MCF 10A (cell line): ENCODE results near the gene TTC27. TPM values are rescaled to one million over a fixed set of nuclear protein-coding genes. Genes with fewer than 3 reads are reported as not detected.
"Not testable (repeated sequence)": the region's sequence is repeated elsewhere in the genome, so short reads cannot be mapped to it uniquely, and the experiment has no call there.

Source experiments
- BruUV-seq: library from RNA; stranded (reverse); fragments of 400-500 nt; replicated peaks from 2 replicates; lab custom pipeline; 2021; lab: Mats Ljungman, UMichigan
- CTCF ChIA-PET: fragments of 300-600 bp; sonication (Branson Sonifier 250); formaldehyde crosslinking; extraction: SDS; loops from one replicate; lab custom pipeline; 2021; ENCODE audit warnings: antibody characterized with exemption, inconsistent platforms; lab: Yijun Ruan, JAX
- POLR2A ChIA-PET: fragments of 300-600, 350-650 bp; sonication (Branson Sonifier 250); formaldehyde crosslinking; extraction: SDS; loops from one replicate; lab custom pipeline; 2020; ENCODE audit warnings: antibody characterized with exemption, inconsistent platforms; lab: Yijun Ruan, JAX
- DNase-seq: peaks from one replicate; pipeline ENCODE4 v3.0.0-alpha.2; 2018; ENCODE audit not compliant: unreplicated experiment
- H3K27ac Mint-ChIP-seq: one replicate; pipeline ENCODE4 v1.8.0; 2022; ENCODE audit warnings: mild to moderate bottlenecking, low read depth, mixed read lengths; ENCODE audit not compliant: unreplicated experiment
- H3K27me3 Mint-ChIP-seq: one replicate; pipeline ENCODE4 v1.8.0; 2022; ENCODE audit warnings: mixed read lengths; ENCODE audit not compliant: insufficient read depth, unreplicated experiment
- H3K36me3 Mint-ChIP-seq: one replicate; pipeline ENCODE4 v1.8.0; 2022; ENCODE audit warnings: mild to moderate bottlenecking, moderate library complexity, mixed read lengths; ENCODE audit not compliant: insufficient read depth, unreplicated experiment
- H3K4me1 Mint-ChIP-seq: one replicate; pipeline ENCODE4 v1.8.0; 2022; ENCODE audit warnings: mixed read lengths; ENCODE audit not compliant: insufficient read depth, unreplicated experiment
- H3K4me3 Mint-ChIP-seq: one replicate; pipeline ENCODE4 v1.8.0; 2022; ENCODE audit warnings: mild to moderate bottlenecking, moderate library complexity, mixed read lengths; ENCODE audit not compliant: unreplicated experiment
- H3K9me3 Mint-ChIP-seq: one replicate; pipeline ENCODE4 v1.8.0; 2022; ENCODE audit warnings: mixed read lengths; ENCODE audit not compliant: unreplicated experiment
- CTCF ChIP-seq: fragments of 200-600 bp; IDR thresholded peaks from one replicate; pipeline ENCODE4 v1.8.0; 2022; ENCODE audit warnings: antibody characterized with exemption, mild to moderate bottlenecking; ENCODE audit not compliant: unreplicated experiment
- intact Hi-C: fragments of 100-400 bp; cut with micrococcal nuclease; formaldehyde crosslinking; loops from 2 replicates; pipeline ENCODE4 v1.14.1; 2022
- total RNA-seq: library from RNA; stranded (reverse); gene quantifications from 2 replicates; pipeline ENCODE4 v1.2.3, GENCODE V29; 2022

Gene TTC27
- total RNA-seq, 1 experiment from 2014 or later: 29.1 TPM

- Mint-ChIP-seq H3K27ac (no peak overlapping the region), H3K36me3 (peaks cover 8% of the 10 kb centered on the region), H3K4me3 (no peak overlapping the region), H3K27me3 (no peaks in the 10 kb centered on the region), H3K9me3 (no peaks in the 10 kb centered on the region), H3K4me1 (no peaks in the 10 kb centered on the region)
- no peak for DNase-seq
- ChIA-PET CTCF (no interaction called here), POLR2A (no interaction called here)
- BruUV-seq: no TSS peak
- intact Hi-C loops: no loop called here
- TF ChIP-seq CTCF: no peak
Observed at GRCh38 chr2:32727157-32727556, 99.3 kb downstream of the TTC27 start.

- H3K27ac Mint-ChIP-seq: not testable (repeated sequence)
- CTCF ChIA-PET: interaction anchor here (0.7 kb wide), 1 partner anchor 359 kb away, joined by 3 read pairs; no protein-coding TSS in a partner anchor
Observed at GRCh38 chr2:32730958-32731357, 103.1 kb downstream of the TTC27 start.

GRCh38 chr2:32732120-32732519 is 104.3 kb downstream of the TTC27 start:
- POLR2A ChIA-PET: no interaction called here
- no peaks in the 10 kb centered on the region for H3K27me3 Mint-ChIP-seq
- H3K9me3 Mint-ChIP-seq: no peaks in the 10 kb centered on the region
- no TSS peak for BruUV-seq
- H3K4me1 Mint-ChIP-seq: no peaks in the 10 kb centered on the region
- H3K4me3 Mint-ChIP-seq: no peak overlapping the region
- CTCF ChIA-PET: interaction anchor here (0.6 kb wide), 1 partner anchor 9 kb away, joined by 4 read pairs; no protein-coding TSS in a partner anchor
- no peak for TF ChIP-seq CTCF
- intact Hi-C loops: no loop called here
- DNase-seq: no peak
- H3K36me3 Mint-ChIP-seq: peaks cover 7% of the 10 kb centered on the region
- H3K27ac Mint-ChIP-seq: no peak overlapping the region

More at GRCh38 chr2:32730958-32731357, 103.1 kb downstream of the TTC27 start:
- intact Hi-C loops, POLR2A ChIA-PET, H3K4me3 Mint-ChIP-seq, BruUV-seq, H3K9me3 Mint-ChIP-seq, H3K4me1 Mint-ChIP-seq, H3K36me3 Mint-ChIP-seq, H3K27me3 Mint-ChIP-seq, DNase-seq: not testable (repeated sequence)

- Mint-ChIP-seq H3K4me3 (no peak overlapping the region), H3K27me3 (no peaks in the 10 kb centered on the region), H3K4me1 (no peaks in the 10 kb centered on the region), H3K27ac (no peak overlapping the region), H3K9me3 (no peaks in the 10 kb centered on the region), H3K36me3 (peaks cover 12% of the 10 kb centered on the region)
- no TSS peak for BruUV-seq
- ChIA-PET POLR2A (interaction anchor here (0.9 to 1.1 kb wide), 2 partner anchors 10 to 24 kb away, joined by 3 to 4 read pairs; no protein-coding TSS in a partner anchor), CTCF (no interaction called here)
- intact Hi-C loops: no loop called here
- TF ChIP-seq CTCF: no peak
- no peak for DNase-seq
Observed at GRCh38 chr2:32732912-32733472, 105.1 kb downstream of the TTC27 start.
